Measurements from ENCODE around the gene C21orf58.

DNA sequence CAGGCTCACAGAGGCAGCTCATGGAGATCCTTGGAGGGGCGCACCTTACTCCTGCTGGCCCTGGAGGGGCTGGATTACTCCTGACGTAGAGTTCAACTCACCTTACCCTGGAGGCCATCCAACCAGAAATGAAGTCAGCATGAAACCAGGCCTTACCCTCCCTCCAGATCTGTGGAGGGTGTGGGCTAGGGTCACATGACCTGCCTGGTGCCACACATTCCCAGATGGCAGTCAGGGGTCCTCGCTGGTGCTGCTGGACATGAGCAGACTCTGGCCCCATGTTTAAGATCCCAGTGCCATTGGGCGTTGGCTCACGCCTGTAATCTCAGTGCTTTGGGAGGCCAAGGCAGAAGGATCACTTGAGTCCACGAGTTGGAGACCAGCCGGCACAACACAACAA, 4.5 kb downstream of the C21orf58 start:
- TF ChIP-seq, protein P1, sequence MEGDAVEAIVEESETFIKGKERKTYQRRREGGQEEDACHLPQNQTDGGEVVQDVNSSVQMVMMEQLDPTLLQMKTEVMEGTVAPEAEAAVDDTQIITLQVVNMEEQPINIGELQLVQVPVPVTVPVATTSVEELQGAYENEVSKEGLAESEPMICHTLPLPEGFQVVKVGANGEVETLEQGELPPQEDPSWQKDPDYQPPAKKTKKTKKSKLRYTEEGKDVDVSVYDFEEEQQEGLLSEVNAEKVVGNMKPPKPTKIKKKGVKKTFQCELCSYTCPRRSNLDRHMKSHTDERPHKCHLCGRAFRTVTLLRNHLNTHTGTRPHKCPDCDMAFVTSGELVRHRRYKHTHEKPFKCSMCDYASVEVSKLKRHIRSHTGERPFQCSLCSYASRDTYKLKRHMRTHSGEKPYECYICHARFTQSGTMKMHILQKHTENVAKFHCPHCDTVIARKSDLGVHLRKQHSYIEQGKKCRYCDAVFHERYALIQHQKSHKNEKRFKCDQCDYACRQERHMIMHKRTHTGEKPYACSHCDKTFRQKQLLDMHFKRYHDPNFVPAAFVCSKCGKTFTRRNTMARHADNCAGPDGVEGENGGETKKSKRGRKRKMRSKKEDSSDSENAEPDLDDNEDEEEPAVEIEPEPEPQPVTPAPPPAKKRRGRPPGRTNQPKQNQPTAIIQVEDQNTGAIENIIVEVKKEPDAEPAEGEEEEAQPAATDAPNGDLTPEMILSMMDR (IDR thresholded peaks at IDR 0.05): no peak
- no peak for TF ChIP-seq POLR2A (IDR thresholded peaks at IDR 0.05)
